ENCODE measurements around the gene RASSF8.

- no peak for TF ChIP-seq CTCF (IDR thresholded peaks at IDR 0.05; ENCODE audit: insufficient read depth, low read length, poor library complexity, severe bottlenecking)
- TF ChIP-seq EZH2phosphoT487 (conservative IDR thresholded peaks at IDR 0.05; ENCODE audit: low read length) = no peak
Observed at GRCh38 chr12:25940886-25941285, 17.6 kb upstream of the RASSF8 start.

Data from SU-DHL-6 (cell line).